K562 (cell line): ENCODE measurements around the gene CHKB.

Experiments used
- BHLHE40 ChIP-seq: IDR thresholded peaks from 2 replicates; pipeline ENCODE4 v1.6.1; 2011; ENCODE audit warnings: low read length, improper control_type of control experiment
- CTCF ChIP-seq, 3 experiments: IDR thresholded peaks in 2 of 3; conservative IDR thresholded peaks in 1 of 3; 2 replicates each; pipeline ENCODE4 v1.5.1; 2011 to 2012; ENCODE audit warnings: low read length in 3 of 3, mild to moderate bottlenecking in 3 of 3, control low read depth in 2 of 3, improper control_type of control experiment in 1 of 3, inconsistent platforms in 1 of 3, low read depth in 1 of 3, mixed read lengths in 1 of 3, moderate library complexity in 1 of 3; ENCODE audit not compliant: insufficient read depth in 2 of 3
- GATA2 ChIP-seq: sonication (generic); formaldehyde crosslinking; IDR thresholded peaks from 2 replicates; pipeline ENCODE4 v1.4.0; 2020; ENCODE audit warnings: mild to moderate bottlenecking, missing genetic modification reagents
- GATAD2A ChIP-seq: fragments of 450-650 bp; IDR thresholded peaks from 2 replicates; pipeline ENCODE4 v1.6.1; 2017
- HDAC3 ChIP-seq: fragments of 450-650 bp; IDR thresholded peaks from 2 replicates; pipeline ENCODE4 v1.6.1; 2018; ENCODE audit warnings: borderline replicate concordance, mild to moderate bottlenecking, moderate library complexity; ENCODE audit not compliant: partially characterized antibody
- HNRNPLL ChIP-seq: fragments of 200-400 bp; formaldehyde crosslinking; IDR thresholded peaks from 2 replicates; pipeline ENCODE4 v1.6.1; 2017; ENCODE audit warnings: low read length, low read depth, mild to moderate bottlenecking; ENCODE audit not compliant: poor library complexity, severe bottlenecking
- JUN ChIP-seq, 2 experiments: sonication (generic) in 1 of 2; formaldehyde crosslinking in 1 of 2; IDR thresholded peaks; 2 replicates each; pipeline versions ENCODE4 v1.6.1 to v1.8.0; 2012 to 2022; ENCODE audit warnings: borderline replicate concordance in 2 of 2, mild to moderate bottlenecking in 2 of 2, improper control_type of control experiment in 1 of 2, low read depth in 1 of 2, low read length in 1 of 2, missing genetic modification reagents in 1 of 2
- POLR2AphosphoS5 ChIP-seq: IDR thresholded peaks from 2 replicates; pipeline ENCODE4 v1.6.1; 2011; ENCODE audit warnings: mild to moderate bottlenecking, low read depth, low read length, moderate library complexity; ENCODE audit not compliant: control insufficient read depth, insufficient read depth
- RAD21 ChIP-seq, 2 experiments: fragments of 250-450 bp in 1 of 2; fragments of 450-650 bp in 1 of 2; sonication (Bioruptor Pico) in 1 of 2; formaldehyde crosslinking in 1 of 2; IDR thresholded peaks in 1 of 2; conservative IDR thresholded peaks in 1 of 2; 2 replicates each; pipeline versions ENCODE4 v1.4.0 to v1.8.0; 2020 to 2022; ENCODE audit warnings: mild to moderate bottlenecking in 2 of 2, moderate library complexity in 1 of 2
- SRSF9 ChIP-seq: fragments of 200-400 bp; formaldehyde crosslinking; IDR thresholded peaks from 2 replicates; pipeline ENCODE4 v1.6.1; 2017; ENCODE audit warnings: low read depth, low read length, borderline replicate concordance
- ZNF76 ChIP-seq: fragments of 250-450 bp; sonication (Bioruptor Pico); IDR thresholded peaks from 2 replicates; pipeline ENCODE4 v1.4.0; 2020; ENCODE audit warnings: mild to moderate bottlenecking, moderate library complexity, borderline replicate concordance

GRCh38 chr22:50575426-50575941 is 7.2 kb downstream of the CHKB start:
- TF ChIP-seq ZNF76 (CRISPR knock-in tag) (no peak), SRSF9 (no peak), HDAC3 (no peak), GATA2 (CRISPR knock-in tag) (no peak), POLR2AphosphoS5 (no peak), CTCF (IDR thresholded peaks at IDR 0.05 in 2 of 3, conservative IDR thresholded peaks at IDR 0.05 in 1 of 3; ENCODE audit: insufficient read depth in 2 of 3, low read depth in 1 of 3, low read length in 3 of 3) (no peak), RAD21 (CRISPR knock-in tag; conservative IDR thresholded peaks at IDR 0.05 in 1 of 2, IDR thresholded peaks at IDR 0.05 in 1 of 2) (no peak), BHLHE40 (no peak), GATAD2A (no peak), JUN (IDR thresholded peaks at IDR 0.05; ENCODE audit: borderline replicate concordance, low read depth, low read length) (no peak), JUN (CRISPR knock-in tag; IDR thresholded peaks at IDR 0.05; ENCODE audit: borderline replicate concordance) (no peak), HNRNPLL (no peak)
